ENCODE measurements around the gene ARHGAP15. TPM values are rescaled to one million over a fixed set of nuclear protein-coding genes. Genes with fewer than 3 reads are reported as not detected.

Gene ARHGAP15
- polyA plus RNA-seq, 2 of the 4 experiments (the other 2 are of a cell fraction) = 0.34 TPM; not detected in 1

- Histone ChIP-seq H3K4me1 (peaks cover 9% of the 10 kb centered on the region; the same call in 2 of the 3 replicates), H3K4me2 (no peak overlapping the region), H3K9me3 (no peaks in the 10 kb centered on the region), H3K4me3 (no peak overlapping the region), H3K27ac (no peak overlapping the region)
- TF ChIP-seq KDM5A (IDR thresholded peaks at IDR 0.05) (no peak), KDM1A (IDR thresholded peaks at IDR 0.05; ENCODE audit: low read depth) (no peak), RNF2 (IDR thresholded peaks at IDR 0.05; ENCODE audit: borderline replicate concordance, low read depth) (no peak), TP53 (CRISPR knock-in tag; IDR thresholded peaks at IDR 0.05) (no peak), ESRRA (IDR thresholded peaks at IDR 0.05; ENCODE audit: borderline replicate concordance, low read length) (no peak), CHD2 (IDR thresholded peaks at IDR 0.05; ENCODE audit: low read length, partially characterized antibody) (no peak), HOXA7 (CRISPR knock-in tag; IDR thresholded peaks at IDR 0.05) (no peak), RARB (CRISPR knock-in tag; IDR thresholded peaks at IDR 0.05) (no peak)
- TF ChIP-seq, protein P1, sequence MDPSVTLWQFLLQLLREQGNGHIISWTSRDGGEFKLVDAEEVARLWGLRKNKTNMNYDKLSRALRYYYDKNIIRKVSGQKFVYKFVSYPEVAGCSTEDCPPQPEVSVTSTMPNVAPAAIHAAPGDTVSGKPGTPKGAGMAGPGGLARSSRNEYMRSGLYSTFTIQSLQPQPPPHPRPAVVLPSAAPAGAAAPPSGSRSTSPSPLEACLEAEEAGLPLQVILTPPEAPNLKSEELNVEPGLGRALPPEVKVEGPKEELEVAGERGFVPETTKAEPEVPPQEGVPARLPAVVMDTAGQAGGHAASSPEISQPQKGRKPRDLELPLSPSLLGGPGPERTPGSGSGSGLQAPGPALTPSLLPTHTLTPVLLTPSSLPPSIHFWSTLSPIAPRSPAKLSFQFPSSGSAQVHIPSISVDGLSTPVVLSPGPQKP (IDR thresholded peaks at IDR 0.05; ENCODE audit: low read depth, low read length) = no peak
- POLR2A ChIA-PET = no interaction called here
- FAIRE-seq (no peak), DNase-seq (ENCODE audit: low read depth in 1 of 2, low spot score in 1 of 2) (no peak), ATAC-seq (no peak)
- CTCF ChIA-PET = no interaction called here
- WGBS (ENCODE audit: missing lambda C conversion rate) = 68% methylated on average over 5 of the region's 5 CpGs
Measured at GRCh38 chr2:143802871-143803650, 673.8 kb downstream of the ARHGAP15 start.

DNA sequence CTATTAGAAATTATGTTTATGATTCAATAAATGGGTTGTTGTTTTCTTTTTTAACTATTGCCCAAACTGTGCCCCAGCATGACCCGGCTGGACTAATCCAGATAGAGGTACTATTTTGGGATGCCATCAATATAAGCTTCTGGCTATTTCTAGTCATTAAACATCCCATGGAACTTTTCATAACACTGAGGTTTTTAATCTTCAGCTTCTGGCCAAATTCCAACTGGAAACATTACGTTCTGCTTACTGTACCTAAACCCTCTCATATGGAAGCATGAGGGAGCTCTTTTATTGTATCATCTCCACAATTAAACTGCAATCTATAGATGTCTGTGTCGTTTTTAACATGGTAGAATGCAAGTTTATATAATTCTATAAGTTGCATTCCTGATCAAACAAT lies 674.7 kb downstream of the ARHGAP15 start:
- Histone ChIP-seq H3K4me1 (peaks cover 9% of the 10 kb centered on the region; the same call in 2 of the 3 replicates), H3K4me3 (no peak overlapping the region), H3K9me3 (no peaks in the 10 kb centered on the region), H3K4me2 (no peak overlapping the region), H3K27ac (no peak overlapping the region)
- DNase-seq (ENCODE audit: low read depth in 1 of 2, low spot score in 1 of 2) (no peak), ATAC-seq (no peak), FAIRE-seq (no peak)
- ChIA-PET CTCF (no interaction called here), POLR2A (no interaction called here)
- 19% methylated on average over 3 of the region's 3 CpGs for WGBS (ENCODE audit: missing lambda C conversion rate)
- no peak for TF ChIP-seq HMGXB4 (CRISPR knock-in tag; IDR thresholded peaks at IDR 0.05; ENCODE audit: borderline replicate concordance)
- no peak for TF ChIP-seq HOXA7 (CRISPR knock-in tag; IDR thresholded peaks at IDR 0.05)
- TF ChIP-seq CHD4 (IDR thresholded peaks at IDR 0.05; ENCODE audit: borderline replicate concordance) = no peak
- TF ChIP-seq JUNB (IDR thresholded peaks at IDR 0.05) = no peak
- no peak for TF ChIP-seq PHF8 (IDR thresholded peaks at IDR 0.05; ENCODE audit: borderline replicate concordance, low read depth)
- TF ChIP-seq, protein P2, sequence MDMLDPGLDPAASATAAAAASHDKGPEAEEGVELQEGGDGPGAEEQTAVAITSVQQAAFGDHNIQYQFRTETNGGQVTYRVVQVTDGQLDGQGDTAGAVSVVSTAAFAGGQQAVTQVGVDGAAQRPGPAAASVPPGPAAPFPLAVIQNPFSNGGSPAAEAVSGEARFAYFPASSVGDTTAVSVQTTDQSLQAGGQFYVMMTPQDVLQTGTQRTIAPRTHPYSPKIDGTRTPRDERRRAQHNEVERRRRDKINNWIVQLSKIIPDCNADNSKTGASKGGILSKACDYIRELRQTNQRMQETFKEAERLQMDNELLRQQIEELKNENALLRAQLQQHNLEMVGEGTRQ (IDR thresholded peaks at IDR 0.05) = no peak
- TF ChIP-seq MYC (IDR thresholded peaks at IDR 0.05; ENCODE audit: borderline replicate concordance, low read length) = no peak
- no peak for TF ChIP-seq ZFP36 (IDR thresholded peaks at IDR 0.05; ENCODE audit: borderline replicate concordance, partially characterized antibody)
- TF ChIP-seq, protein P3, sequence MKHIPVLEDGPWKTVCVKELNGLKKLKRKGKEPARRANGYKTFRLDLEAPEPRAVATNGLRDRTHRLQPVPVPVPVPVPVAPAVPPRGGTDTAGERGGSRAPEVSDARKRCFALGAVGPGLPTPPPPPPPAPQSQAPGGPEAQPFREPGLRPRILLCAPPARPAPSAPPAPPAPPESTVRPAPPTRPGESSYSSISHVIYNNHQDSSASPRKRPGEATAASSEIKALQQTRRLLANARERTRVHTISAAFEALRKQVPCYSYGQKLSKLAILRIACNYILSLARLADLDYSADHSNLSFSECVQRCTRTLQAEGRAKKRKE (CRISPR knock-in tag; IDR thresholded peaks at IDR 0.05; ENCODE audit: low read depth) = no peak
- no peak for TF ChIP-seq POLR2AphosphoS2 (conservative IDR thresholded peaks at IDR 0.05; ENCODE audit: low read length)

All from A549 (cell line).